ENCODE results near the gene UGT1A9. TPM values are rescaled to one million over a fixed set of nuclear protein-coding genes. Genes with fewer than 3 reads are reported as not detected.

Gene UGT1A9
- total and polyA plus RNA-seq, 4 donors, result not detected

- H3K4me3 ChIP-seq, result no peak within 1 kb of the TSS
- H3K27me3 ChIP-seq (ENCODE audit: control insufficient read depth in 3 of 3, insufficient read depth in 3 of 3, low read length in 2 of 3), result no peaks in the 10 kb centered on the region
- DNase-seq, result no peak
- H3K27ac ChIP-seq (ENCODE audit: low read depth in 1 of 2, low read length in 1 of 2), result no peak within 1 kb of the TSS
- no peaks in the 10 kb centered on the region for H3K36me3 ChIP-seq (ENCODE audit: control insufficient read depth in 4 of 4, insufficient read depth in 4 of 4, low read length in 4 of 4)
- H3K9ac ChIP-seq (ENCODE audit: insufficient read depth in 1 of 2, low read length in 2 of 2), result no peak within 1 kb of the TSS
- no peaks in the 10 kb centered on the region for H3K4me1 ChIP-seq (ENCODE audit: control insufficient read depth in 5 of 5, insufficient read depth in 5 of 5, low read length in 5 of 5)
- 81 to 85% methylated on average over 14 of the region's 14 CpGs for WGBS, 2 donors
- TF ChIP-seq, protein P1, sequence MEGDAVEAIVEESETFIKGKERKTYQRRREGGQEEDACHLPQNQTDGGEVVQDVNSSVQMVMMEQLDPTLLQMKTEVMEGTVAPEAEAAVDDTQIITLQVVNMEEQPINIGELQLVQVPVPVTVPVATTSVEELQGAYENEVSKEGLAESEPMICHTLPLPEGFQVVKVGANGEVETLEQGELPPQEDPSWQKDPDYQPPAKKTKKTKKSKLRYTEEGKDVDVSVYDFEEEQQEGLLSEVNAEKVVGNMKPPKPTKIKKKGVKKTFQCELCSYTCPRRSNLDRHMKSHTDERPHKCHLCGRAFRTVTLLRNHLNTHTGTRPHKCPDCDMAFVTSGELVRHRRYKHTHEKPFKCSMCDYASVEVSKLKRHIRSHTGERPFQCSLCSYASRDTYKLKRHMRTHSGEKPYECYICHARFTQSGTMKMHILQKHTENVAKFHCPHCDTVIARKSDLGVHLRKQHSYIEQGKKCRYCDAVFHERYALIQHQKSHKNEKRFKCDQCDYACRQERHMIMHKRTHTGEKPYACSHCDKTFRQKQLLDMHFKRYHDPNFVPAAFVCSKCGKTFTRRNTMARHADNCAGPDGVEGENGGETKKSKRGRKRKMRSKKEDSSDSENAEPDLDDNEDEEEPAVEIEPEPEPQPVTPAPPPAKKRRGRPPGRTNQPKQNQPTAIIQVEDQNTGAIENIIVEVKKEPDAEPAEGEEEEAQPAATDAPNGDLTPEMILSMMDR (IDR thresholded peaks at IDR 0.05; ENCODE audit: control extremely low read depth, extremely low read depth), result no peak
- no peaks in the 10 kb centered on the region for H3K9me3 ChIP-seq (ENCODE audit: control insufficient read depth in 4 of 4, insufficient read depth in 3 of 4, low read length in 3 of 4)
- ATAC-seq (ENCODE audit: insufficient read depth, low FRiP score), result no peak
Observed at GRCh38 chr2:233712611-233713261, 41.0 kb downstream of the UGT1A9 start, which contains the start of gene UGT1A5. Gene UGT1A5, plus strand, starts transcription at chr2:233712907. Its CDS starts 85 bp downstream, at chr2:233712992.

DNA sequence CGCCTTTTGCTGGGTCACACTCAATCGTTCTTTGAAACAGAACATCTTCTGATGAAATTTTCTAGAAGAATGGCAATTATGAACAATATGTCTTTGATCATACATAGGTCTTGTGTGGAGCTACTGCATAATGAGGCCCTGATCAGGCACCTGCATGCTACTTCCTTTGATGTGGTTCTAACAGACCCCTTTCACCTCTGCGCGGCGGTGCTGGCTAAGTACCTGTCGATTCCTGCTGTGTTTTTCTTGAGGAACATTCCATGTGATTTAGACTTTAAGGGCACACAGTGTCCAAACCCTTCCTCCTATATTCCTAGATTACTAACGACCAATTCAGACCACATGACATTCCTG, 41.5 kb downstream of the UGT1A9 start:
- no peak for ATAC-seq (ENCODE audit: insufficient read depth, low FRiP score)
- Histone ChIP-seq H3K9ac (ENCODE audit: insufficient read depth in 1 of 2, low read length in 2 of 2) (no peak overlapping the region), H3K9me3 (ENCODE audit: control insufficient read depth in 4 of 4, insufficient read depth in 3 of 4, low read length in 3 of 4) (no peaks in the 10 kb centered on the region), H3K27ac (ENCODE audit: low read depth in 1 of 2, low read length in 1 of 2) (no peak overlapping the region), H3K4me3 (no peak overlapping the region), H3K27me3 (ENCODE audit: control insufficient read depth in 3 of 3, insufficient read depth in 3 of 3, low read length in 2 of 3) (no peaks in the 10 kb centered on the region), H3K4me1 (ENCODE audit: control insufficient read depth in 5 of 5, insufficient read depth in 5 of 5, low read length in 5 of 5) (no peaks in the 10 kb centered on the region), H3K36me3 (ENCODE audit: control insufficient read depth in 4 of 4, insufficient read depth in 4 of 4, low read length in 4 of 4) (no peaks in the 10 kb centered on the region)
- TF ChIP-seq, protein P1 (IDR thresholded peaks at IDR 0.05; ENCODE audit: control extremely low read depth, extremely low read depth), result no peak
- 73 to 79% methylated on average over 7 of the region's 7 CpGs for WGBS, 2 donors
- no peak for DNase-seq

DNA sequence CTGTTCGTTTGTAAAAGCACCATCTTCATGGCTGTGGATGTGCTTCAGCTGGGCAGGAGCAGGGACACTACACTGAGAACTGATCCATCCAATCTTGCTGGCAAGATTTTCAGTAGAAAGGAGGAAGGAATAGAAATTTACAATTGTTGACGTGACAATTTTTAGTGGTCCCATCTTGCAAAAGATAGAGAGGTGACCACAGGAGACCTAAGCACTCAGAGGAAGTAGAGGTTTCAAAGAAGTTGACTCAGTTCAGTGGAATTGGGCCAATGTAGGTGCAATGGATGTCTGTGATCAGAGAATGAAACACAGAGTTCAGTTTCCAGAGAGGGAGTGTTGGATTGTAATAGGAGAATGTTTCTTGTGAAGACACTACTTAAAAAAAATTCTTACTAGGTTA, 42.4 kb downstream of the UGT1A9 start:
- H3K27ac ChIP-seq (ENCODE audit: low read depth in 1 of 2, low read length in 1 of 2), result no peak overlapping the region
- H3K36me3 ChIP-seq (ENCODE audit: control insufficient read depth in 4 of 4, insufficient read depth in 4 of 4, low read length in 4 of 4), result no peaks in the 10 kb centered on the region
- TF ChIP-seq, protein P1 (IDR thresholded peaks at IDR 0.05; ENCODE audit: control extremely low read depth, extremely low read depth), result no peak
- H3K4me3 ChIP-seq, result no peak overlapping the region
- no peaks in the 10 kb centered on the region for H3K27me3 ChIP-seq (ENCODE audit: control insufficient read depth in 3 of 3, insufficient read depth in 3 of 3, low read length in 2 of 3)
- no peaks in the 10 kb centered on the region for H3K4me1 ChIP-seq (ENCODE audit: control insufficient read depth in 5 of 5, insufficient read depth in 5 of 5, low read length in 5 of 5)
- H3K9me3 ChIP-seq (ENCODE audit: control insufficient read depth in 4 of 4, insufficient read depth in 3 of 4, low read length in 3 of 4), result no peaks in the 10 kb centered on the region
- DNase-seq, result no peak
- no peak for ATAC-seq (ENCODE audit: insufficient read depth, low FRiP score)
- no peak overlapping the region for H3K9ac ChIP-seq (ENCODE audit: insufficient read depth in 1 of 2, low read length in 2 of 2)
- WGBS, 2 donors, result 56 to 73% methylated on average over 2 of the region's 2 CpGs

- Histone ChIP-seq H3K9ac (ENCODE audit: insufficient read depth in 1 of 2, low read length in 2 of 2) (no peak within 1 kb of the TSS), H3K27me3 (ENCODE audit: control insufficient read depth in 3 of 3, insufficient read depth in 3 of 3, low read length in 2 of 3) (peaks cover 0 to 5% (median 0%) of the 10 kb centered on the region in 3 donors), H3K4me1 (ENCODE audit: control insufficient read depth in 5 of 5, insufficient read depth in 5 of 5, low read length in 5 of 5) (no peaks in the 10 kb centered on the region), H3K36me3 (ENCODE audit: control insufficient read depth in 4 of 4, insufficient read depth in 4 of 4, low read length in 4 of 4) (no peaks in the 10 kb centered on the region), H3K4me3 (no peak within 1 kb of the TSS), H3K27ac (ENCODE audit: low read depth in 1 of 2, low read length in 1 of 2) (no peak within 1 kb of the TSS), H3K9me3 (ENCODE audit: control insufficient read depth in 4 of 4, insufficient read depth in 3 of 4, low read length in 3 of 4) (no peaks in the 10 kb centered on the region)
- ATAC-seq (ENCODE audit: insufficient read depth, low FRiP score), result no peak
- WGBS, 2 donors, result 87 to 90% methylated on average over 7 of the region's 7 CpGs
- no peak for DNase-seq
- TF ChIP-seq, protein P1 (IDR thresholded peaks at IDR 0.05; ENCODE audit: control extremely low read depth, extremely low read depth), result no peak
Observed at GRCh38 chr2:233718552-233718951, 46.9 kb downstream of the UGT1A9 start, which contains the start of gene UGT1A4. Gene UGT1A4, plus strand, starts transcription at chr2:233718736. Its CDS starts 85 bp downstream, at chr2:233718821.
